ENCODE data around the gene GALNT7.
"Not testable (repeated sequence)": the region's sequence is repeated elsewhere in the genome, so short reads cannot be mapped to it uniquely, and the experiment has no call there.

The GALNT7 gene

GRCh38 chr4:173167758-173168395 lies 734 bp upstream of the GALNT7 start:
- peak; percentile 83 for DNase-seq

- no peak for DNase-seq
Observed at GRCh38 chr4:173169178-173169427, 492 bp downstream of the GALNT7 start.

GRCh38 chr4:173169428-173170181 lies 994 bp downstream of the GALNT7 start:
- peak; percentile 89 for DNase-seq

GRCh38 chr4:173170182-173170778 lies 1.7 kb downstream of the GALNT7 start:
- no peak for DNase-seq

- DNase-seq = peak; percentile 45
Observed at GRCh38 chr4:173171098-173171497, 2.5 kb downstream of the GALNT7 start.

- no peak for DNase-seq
Observed at GRCh38 chr4:173171987-173172386, 3.4 kb downstream of the GALNT7 start.

GRCh38 chr4:173174184-173174583 lies 5.6 kb downstream of the GALNT7 start:
- DNase-seq = no peak

GRCh38 chr4:173174594-173175012 lies 6.0 kb downstream of the GALNT7 start:
- no peak for DNase-seq

GRCh38 chr4:173176010-173176409 lies 7.4 kb downstream of the GALNT7 start:
- no peak for DNase-seq

GRCh38 chr4:173177232-173177631 lies 8.6 kb downstream of the GALNT7 start:
- no peak for DNase-seq

GRCh38 chr4:173178144-173178543 lies 9.5 kb downstream of the GALNT7 start:
- no peak for DNase-seq

- no peak for DNase-seq
Observed at GRCh38 chr4:173181848-173182247, 13.2 kb downstream of the GALNT7 start.

GRCh38 chr4:173182403-173182802 lies 13.8 kb downstream of the GALNT7 start:
- no peak for DNase-seq

GRCh38 chr4:173183659-173184247 lies 15.1 kb downstream of the GALNT7 start:
- DNase-seq = not testable (repeated sequence)

GRCh38 chr4:173185847-173186510 lies 17.4 kb downstream of the GALNT7 start:
- DNase-seq = no peak

- DNase-seq = no peak
Observed at GRCh38 chr4:173187732-173188131, 19.1 kb downstream of the GALNT7 start.

GRCh38 chr4:173188648-173189047 lies 20.0 kb downstream of the GALNT7 start:
- DNase-seq = no peak

- no peak for DNase-seq
Observed at GRCh38 chr4:173189117-173189693, 20.6 kb downstream of the GALNT7 start.

GRCh38 chr4:173191623-173192041 lies 23.0 kb downstream of the GALNT7 start:
- DNase-seq = no peak

GRCh38 chr4:173192375-173193162 lies 24.0 kb downstream of the GALNT7 start:
- DNase-seq = no peak

- DNase-seq = no peak
Observed at GRCh38 chr4:173194157-173194556, 25.5 kb downstream of the GALNT7 start.

GRCh38 chr4:173195109-173195508 lies 26.5 kb downstream of the GALNT7 start:
- no peak for DNase-seq

Data from eye (tissue), 1 donor.